Muscle layer of colon (tissue), 2 donors: Measurements from ENCODE around the gene XCL2.
"Not testable (repeated sequence)": the region's sequence is repeated elsewhere in the genome, so short reads cannot be mapped to it uniquely, and the experiment has no call there.

ENCODE experiments used
- H3K27ac ChIP-seq: one replicate; pipeline ENCODE4 v1.7.0; 2013; ENCODE audit warnings: low read depth, mild to moderate bottlenecking, low read length, moderate library complexity
- H3K27me3 ChIP-seq, 2 donors: one replicate each; pipeline ENCODE4 v1.7.0; 2013; ENCODE audit warnings: low read length in 2 of 2, mild to moderate bottlenecking in 2 of 2; ENCODE audit not compliant: insufficient read depth in 2 of 2, control insufficient read depth in 1 of 2
- H3K36me3 ChIP-seq: one replicate; pipeline ENCODE4 v1.7.0; 2013; ENCODE audit warnings: mild to moderate bottlenecking, low read length; ENCODE audit not compliant: insufficient read depth
- H3K4me1 ChIP-seq: one replicate; pipeline ENCODE4 v1.7.0; 2013; ENCODE audit warnings: mild to moderate bottlenecking, low read length; ENCODE audit not compliant: insufficient read depth
- H3K4me3 ChIP-seq, 2 donors: one replicate each; pipeline ENCODE4 v1.7.0; 2013; ENCODE audit warnings: low read length in 2 of 2, low read depth in 1 of 2, mild to moderate bottlenecking in 1 of 2, moderate library complexity in 1 of 2
- H3K9ac ChIP-seq: one replicate; pipeline ENCODE4 v1.7.0; 2013; ENCODE audit warnings: low read length
- H3K9me3 ChIP-seq: one replicate; pipeline ENCODE4 v1.7.0; 2013; ENCODE audit warnings: mild to moderate bottlenecking, low read length
- donor health status: abdominal sarcoma.
- donor health status: Adenocarcinoma of cecum.

Gene XCL2

GRCh38 chr1:168543840-168544498 lies at the start of gene XCL2:
TSS of gene XCL2 (minus strand) at chr1:168543997. CDS start at chr1:168543964, 33 bp downstream.
- H3K9me3 ChIP-seq, H3K4me1 ChIP-seq, H3K27me3 ChIP-seq, H3K9ac ChIP-seq, H3K4me3 ChIP-seq, H3K27ac ChIP-seq, H3K36me3 ChIP-seq: not testable (repeated sequence)

- Histone ChIP-seq H3K4me1 (no peaks in the 10 kb centered on the region), H3K4me3 (no peak overlapping the region), H3K36me3 (no peaks in the 10 kb centered on the region), H3K27ac (no peak overlapping the region), H3K9ac (no peak overlapping the region), H3K27me3 (no peaks in the 10 kb centered on the region), H3K9me3 (no peaks in the 10 kb centered on the region)
Measured at GRCh38 chr1:168591641-168592250, 47.9 kb upstream of the XCL2 start.

- H3K9me3 ChIP-seq: no peaks in the 10 kb centered on the region
- no peaks in the 10 kb centered on the region for H3K36me3 ChIP-seq
- no peaks in the 10 kb centered on the region for H3K27me3 ChIP-seq
- no peak overlapping the region for H3K9ac ChIP-seq
- no peaks in the 10 kb centered on the region for H3K4me1 ChIP-seq
- no peak overlapping the region for H3K27ac ChIP-seq
- no peak overlapping the region for H3K4me3 ChIP-seq
Measured at GRCh38 chr1:168591066-168591465, 47.3 kb upstream of the XCL2 start.

- no peak overlapping the region for H3K4me3 ChIP-seq
- no peaks in the 10 kb centered on the region for H3K9me3 ChIP-seq
- H3K27me3 ChIP-seq: no peaks in the 10 kb centered on the region
- no peaks in the 10 kb centered on the region for H3K36me3 ChIP-seq
- peaks cover 11% of the 10 kb centered on the region for H3K4me1 ChIP-seq
- no peak overlapping the region for H3K27ac ChIP-seq
- no peak overlapping the region for H3K9ac ChIP-seq
Measured at GRCh38 chr1:168589167-168589566, 45.4 kb upstream of the XCL2 start.

GRCh38 chr1:168585937-168586336 lies 42.1 kb upstream of the XCL2 start:
- Histone ChIP-seq H3K4me3 (no peak overlapping the region), H3K9me3 (no peaks in the 10 kb centered on the region), H3K27me3 (no peaks in the 10 kb centered on the region), H3K27ac (no peak overlapping the region), H3K9ac (no peak overlapping the region), H3K36me3 (no peaks in the 10 kb centered on the region), H3K4me1 (peaks cover 17% of the 10 kb centered on the region)

- Histone ChIP-seq H3K36me3 (no peaks in the 10 kb centered on the region), H3K9me3 (no peaks in the 10 kb centered on the region), H3K27me3 (no peaks in the 10 kb centered on the region), H3K9ac (no peak overlapping the region), H3K4me1 (peaks cover 17% of the 10 kb centered on the region), H3K4me3 (no peak overlapping the region), H3K27ac (no peak overlapping the region)
Measured at GRCh38 chr1:168585191-168585590, 41.4 kb upstream of the XCL2 start.

GRCh38 chr1:168583571-168583970 lies 39.8 kb upstream of the XCL2 start:
- no peak overlapping the region for H3K27ac ChIP-seq
- H3K4me1 ChIP-seq: peaks cover 17% of the 10 kb centered on the region
- H3K9me3 ChIP-seq: no peaks in the 10 kb centered on the region
- H3K9ac ChIP-seq: no peak overlapping the region
- H3K36me3 ChIP-seq: no peaks in the 10 kb centered on the region
- H3K27me3 ChIP-seq: no peaks in the 10 kb centered on the region
- no peak overlapping the region for H3K4me3 ChIP-seq

- Histone ChIP-seq H3K27me3 (no peaks in the 10 kb centered on the region), H3K36me3 (no peaks in the 10 kb centered on the region), H3K4me1 (peaks cover 17% of the 10 kb centered on the region), H3K27ac (no peak overlapping the region), H3K4me3 (no peak overlapping the region), H3K9me3 (no peaks in the 10 kb centered on the region), H3K9ac (no peak overlapping the region)
Measured at GRCh38 chr1:168582688-168583336, 39.0 kb upstream of the XCL2 start.

GRCh38 chr1:168581817-168582572 lies 38.2 kb upstream of the XCL2 start:
- no peaks in the 10 kb centered on the region for H3K36me3 ChIP-seq
- H3K4me3 ChIP-seq: no peak overlapping the region
- H3K27me3 ChIP-seq: no peaks in the 10 kb centered on the region
- peaks cover 17% of the 10 kb centered on the region for H3K4me1 ChIP-seq
- H3K9ac ChIP-seq: no peak overlapping the region
- H3K27ac ChIP-seq: no peak overlapping the region
- H3K9me3 ChIP-seq: no peaks in the 10 kb centered on the region

GRCh38 chr1:168580991-168581390 lies 37.2 kb upstream of the XCL2 start:
- H3K27ac ChIP-seq, H3K9me3 ChIP-seq, H3K36me3 ChIP-seq, H3K4me3 ChIP-seq, H3K27me3 ChIP-seq, H3K9ac ChIP-seq: not testable (repeated sequence)
- peaks cover 17% of the 10 kb centered on the region for H3K4me1 ChIP-seq

GRCh38 chr1:168580290-168580689 lies 36.5 kb upstream of the XCL2 start:
- H3K27ac ChIP-seq, H3K27me3 ChIP-seq, H3K9ac ChIP-seq, H3K36me3 ChIP-seq, H3K4me3 ChIP-seq, H3K9me3 ChIP-seq: not testable (repeated sequence)
- H3K4me1 ChIP-seq: peaks cover 13% of the 10 kb centered on the region
